Progenitor cell of endocrine pancreas (in vitro differentiated cells): ENCODE data around the gene MAP2K1. TPM values are rescaled to one million over a fixed set of nuclear protein-coding genes. Genes with fewer than 3 reads are reported as not detected.
A peak's percentile ranks its signal among the peaks of the same experiment; 100 is the strongest.

Experiments used
- DNase-seq: peaks from one replicate; pipeline ENCODE4 v3.0.0; 2021; ENCODE audit warnings: low spot score; ENCODE audit not compliant: unreplicated experiment
- H3K27ac Mint-ChIP-seq: 2 replicates; pipeline ENCODE4 v1.8.0; 2021; ENCODE audit warnings: mild to moderate bottlenecking, moderate library complexity, mixed read lengths
- H3K27me3 Mint-ChIP-seq: 2 replicates; pipeline ENCODE4 v1.8.0; 2021; ENCODE audit warnings: mixed read lengths
- H3K36me3 Mint-ChIP-seq: 2 replicates; pipeline ENCODE4 v1.8.0; 2022; ENCODE audit warnings: mixed read lengths; ENCODE audit not compliant: insufficient read depth
- H3K4me1 Mint-ChIP-seq: 2 replicates; pipeline ENCODE4 v1.8.0; 2021; ENCODE audit warnings: low read depth, mixed read lengths
- H3K4me3 Mint-ChIP-seq: 2 replicates; pipeline ENCODE4 v1.8.0; 2021; ENCODE audit warnings: low read depth, mild to moderate bottlenecking, moderate library complexity, mixed read lengths
- H3K9me3 Mint-ChIP-seq: 2 replicates; pipeline ENCODE4 v1.8.0; 2021; ENCODE audit warnings: low read depth, mixed read lengths
- total RNA-seq: library from RNA; stranded (reverse); gene quantifications from 2 replicates; pipeline ENCODE4 v1.2.1, GENCODE V29; 2021
- TF ChIP-seq, protein P1 (sequence below): fragments of 200-600 bp; sonication (generic); IDR thresholded peaks from one replicate; pipeline ENCODE4 v1.5.0; 2021; ENCODE audit warnings: antibody characterized with exemption, mild to moderate bottlenecking; ENCODE audit not compliant: unreplicated experiment

MAP2K1 gene
- total RNA-seq, 1 donor from 2014 or later = 28.6 TPM

DNA sequence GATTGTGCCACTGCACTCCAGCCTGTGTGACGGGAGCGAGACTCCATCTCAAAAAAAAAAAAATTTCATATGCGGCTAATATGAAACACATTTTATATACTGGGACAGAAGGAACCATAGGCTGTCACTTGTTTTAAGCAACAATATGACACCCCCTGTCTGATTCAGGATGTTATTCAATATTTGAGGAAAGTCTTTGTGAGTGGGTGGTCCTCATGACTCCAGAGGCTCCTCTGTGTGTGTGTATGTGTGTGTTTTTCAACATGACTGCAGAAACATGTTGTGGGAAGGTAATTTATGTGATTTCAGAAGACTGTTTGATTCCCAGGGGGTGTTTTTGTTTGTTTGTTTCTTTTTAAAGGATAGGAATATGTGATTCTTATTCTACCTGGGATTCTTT is 32.8 kb downstream of the MAP2K1 start:
- no peak for DNase-seq
- TF ChIP-seq, protein P1, sequence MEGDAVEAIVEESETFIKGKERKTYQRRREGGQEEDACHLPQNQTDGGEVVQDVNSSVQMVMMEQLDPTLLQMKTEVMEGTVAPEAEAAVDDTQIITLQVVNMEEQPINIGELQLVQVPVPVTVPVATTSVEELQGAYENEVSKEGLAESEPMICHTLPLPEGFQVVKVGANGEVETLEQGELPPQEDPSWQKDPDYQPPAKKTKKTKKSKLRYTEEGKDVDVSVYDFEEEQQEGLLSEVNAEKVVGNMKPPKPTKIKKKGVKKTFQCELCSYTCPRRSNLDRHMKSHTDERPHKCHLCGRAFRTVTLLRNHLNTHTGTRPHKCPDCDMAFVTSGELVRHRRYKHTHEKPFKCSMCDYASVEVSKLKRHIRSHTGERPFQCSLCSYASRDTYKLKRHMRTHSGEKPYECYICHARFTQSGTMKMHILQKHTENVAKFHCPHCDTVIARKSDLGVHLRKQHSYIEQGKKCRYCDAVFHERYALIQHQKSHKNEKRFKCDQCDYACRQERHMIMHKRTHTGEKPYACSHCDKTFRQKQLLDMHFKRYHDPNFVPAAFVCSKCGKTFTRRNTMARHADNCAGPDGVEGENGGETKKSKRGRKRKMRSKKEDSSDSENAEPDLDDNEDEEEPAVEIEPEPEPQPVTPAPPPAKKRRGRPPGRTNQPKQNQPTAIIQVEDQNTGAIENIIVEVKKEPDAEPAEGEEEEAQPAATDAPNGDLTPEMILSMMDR = no peak
- H3K36me3 Mint-ChIP-seq = peaks cover 7% of the 10 kb centered on the region
- H3K9me3 Mint-ChIP-seq = peaks cover 6% of the 10 kb centered on the region
- H3K4me1 Mint-ChIP-seq = no peaks in the 10 kb centered on the region
- no peaks in the 10 kb centered on the region for H3K27me3 Mint-ChIP-seq
- no peak overlapping the region for H3K4me3 Mint-ChIP-seq
- no peak overlapping the region for H3K27ac Mint-ChIP-seq

DNA sequence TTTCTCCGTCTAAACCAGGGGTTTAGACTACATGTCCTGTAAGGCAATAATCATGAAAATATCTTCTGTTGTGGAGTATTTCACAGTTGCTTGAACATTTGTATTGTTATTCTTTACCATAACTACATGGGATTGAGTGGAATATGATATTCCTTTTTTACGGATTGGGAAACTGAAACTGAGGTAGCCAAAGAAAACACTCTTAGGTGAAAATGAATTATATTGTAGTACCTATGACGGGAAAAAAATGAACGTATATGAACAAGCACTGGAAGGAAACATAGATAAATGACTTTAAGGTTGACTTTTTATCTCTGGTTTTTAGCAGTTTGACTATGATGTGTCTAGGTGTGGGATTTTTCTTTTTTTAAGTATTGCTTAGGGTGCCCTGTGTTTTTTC is 35.6 kb downstream of the MAP2K1 start:
- DNase-seq = no peak
- Mint-ChIP-seq H3K4me1 (no peaks in the 10 kb centered on the region), H3K4me3 (no peak overlapping the region), H3K27ac (no peak overlapping the region), H3K27me3 (no peaks in the 10 kb centered on the region), H3K9me3 (peaks cover 3% of the 10 kb centered on the region), H3K36me3 (peaks cover 4% of the 10 kb centered on the region)
- TF ChIP-seq, protein P1 = no peak

DNA sequence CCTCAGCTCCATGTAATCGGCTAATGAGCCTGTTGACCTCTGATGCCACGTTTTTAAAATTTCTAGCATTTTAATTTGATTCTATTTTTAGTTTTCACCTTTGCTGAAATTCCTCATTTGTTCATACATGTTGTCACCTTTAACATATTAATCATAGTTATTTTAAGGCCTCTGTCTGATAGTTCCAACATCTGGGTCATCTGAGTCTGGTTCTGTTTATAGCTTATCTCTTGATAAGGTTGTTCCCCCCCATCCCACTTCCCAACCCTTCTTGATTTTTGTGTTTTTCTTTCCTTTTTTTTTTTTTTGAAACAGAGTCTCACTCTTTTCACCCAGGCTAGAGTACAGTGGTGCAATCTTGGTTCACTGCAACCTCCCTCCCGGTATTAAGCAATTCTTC is 36.4 kb downstream of the MAP2K1 start:
- H3K27ac Mint-ChIP-seq = no peak overlapping the region
- TF ChIP-seq, protein P1 = no peak
- peaks cover 4% of the 10 kb centered on the region for H3K36me3 Mint-ChIP-seq
- peaks cover 3% of the 10 kb centered on the region for H3K9me3 Mint-ChIP-seq
- H3K4me3 Mint-ChIP-seq = no peak overlapping the region
- DNase-seq = no peak
- H3K4me1 Mint-ChIP-seq = no peaks in the 10 kb centered on the region
- no peaks in the 10 kb centered on the region for H3K27me3 Mint-ChIP-seq

DNA sequence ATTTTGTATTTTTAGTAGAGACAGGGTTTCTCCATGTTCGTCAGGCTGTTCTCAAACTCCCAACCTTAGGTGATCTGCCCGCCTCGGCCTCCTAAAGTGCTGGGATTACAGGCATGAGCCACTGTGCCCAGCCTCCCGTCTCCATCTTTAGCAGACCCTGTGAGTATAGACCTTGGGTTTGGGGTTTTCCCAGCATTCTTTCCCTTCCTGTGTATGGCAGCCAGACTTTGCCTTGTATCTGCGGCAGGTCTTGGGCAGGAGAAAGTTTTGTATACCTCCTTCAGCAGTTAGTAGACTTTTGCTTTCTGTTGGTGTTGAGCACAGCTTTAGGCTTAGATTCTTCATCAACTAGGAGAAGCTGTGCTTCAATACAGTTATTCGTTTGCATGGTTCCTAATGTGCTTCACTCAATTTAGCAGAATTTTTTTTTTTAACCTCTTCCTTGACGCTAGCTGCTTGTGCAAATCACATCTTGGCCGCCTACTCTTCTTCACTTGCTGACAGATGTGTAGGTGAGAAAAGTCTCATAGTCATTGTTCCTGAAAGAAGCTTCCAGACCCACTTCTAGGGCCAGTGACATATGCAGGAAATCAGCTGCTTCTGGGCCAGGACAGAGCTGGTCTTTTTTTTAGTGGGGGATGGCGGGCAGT is 38.4 kb downstream of the MAP2K1 start:
- TF ChIP-seq, protein P1 = no peak
- H3K36me3 Mint-ChIP-seq = peaks cover 3% of the 10 kb centered on the region
- no peaks in the 10 kb centered on the region for H3K4me1 Mint-ChIP-seq
- no peak for DNase-seq
- H3K4me3 Mint-ChIP-seq = no peak overlapping the region
- H3K27me3 Mint-ChIP-seq = no peaks in the 10 kb centered on the region
- H3K27ac Mint-ChIP-seq = peak overlapping the region; percentile 15
- peaks cover 3% of the 10 kb centered on the region for H3K9me3 Mint-ChIP-seq

DNA sequence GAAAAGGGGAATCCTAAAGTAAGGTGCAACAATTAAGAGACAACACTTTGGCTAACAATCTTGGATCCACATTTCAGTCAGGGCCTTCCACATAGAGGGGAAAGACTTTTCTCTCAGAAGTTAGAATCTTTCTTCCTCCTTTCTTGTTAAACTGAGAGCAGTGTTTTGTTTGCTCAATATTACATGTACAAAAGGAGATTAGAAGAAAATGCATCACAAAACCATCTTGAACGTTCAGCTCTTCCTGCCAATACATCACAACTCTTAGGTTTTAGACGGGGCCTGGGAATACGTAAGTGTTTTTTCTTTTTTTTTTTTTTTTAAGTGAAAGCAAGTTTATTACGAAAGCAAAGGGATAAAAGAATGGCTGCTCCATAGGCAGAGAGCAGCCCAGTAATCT is 39.1 kb downstream of the MAP2K1 start:
- Mint-ChIP-seq H3K4me1 (no peaks in the 10 kb centered on the region), H3K36me3 (peaks cover 3% of the 10 kb centered on the region), H3K4me3 (no peak overlapping the region), H3K27me3 (no peaks in the 10 kb centered on the region), H3K27ac (no peak overlapping the region), H3K9me3 (peaks cover 3% of the 10 kb centered on the region)
- TF ChIP-seq, protein P1 = no peak
- DNase-seq = no peak
